HG03196 (cell line): ENCODE results near the gene USH2A.

Experiments used
- ATAC-seq: cut with Tn5 transposase; IDR thresholded peaks from one replicate; pipeline ENCODE4 v1.9.1; 2021; ENCODE audit not compliant: unreplicated experiment

USH2A gene

DNA sequence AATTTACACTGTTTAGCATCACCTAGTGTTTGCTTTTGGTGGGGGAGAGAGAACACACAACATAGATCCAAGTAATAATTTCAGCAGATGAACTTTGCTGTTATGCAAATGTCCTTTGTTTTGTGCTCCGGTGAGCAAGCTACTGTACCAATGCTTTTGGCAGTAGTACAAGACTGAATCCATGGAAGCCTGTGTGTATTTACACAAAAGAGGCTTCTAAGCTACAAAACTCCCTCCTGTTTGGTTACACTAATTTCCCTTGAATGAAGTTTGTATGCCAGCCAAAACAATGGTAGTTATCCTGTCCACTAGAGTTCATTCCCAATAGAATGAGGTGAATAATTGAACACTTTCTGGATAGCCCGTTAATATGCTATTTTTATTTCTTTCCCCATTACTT is 535.6 kb downstream of the USH2A start:
- no peak for ATAC-seq

DNA sequence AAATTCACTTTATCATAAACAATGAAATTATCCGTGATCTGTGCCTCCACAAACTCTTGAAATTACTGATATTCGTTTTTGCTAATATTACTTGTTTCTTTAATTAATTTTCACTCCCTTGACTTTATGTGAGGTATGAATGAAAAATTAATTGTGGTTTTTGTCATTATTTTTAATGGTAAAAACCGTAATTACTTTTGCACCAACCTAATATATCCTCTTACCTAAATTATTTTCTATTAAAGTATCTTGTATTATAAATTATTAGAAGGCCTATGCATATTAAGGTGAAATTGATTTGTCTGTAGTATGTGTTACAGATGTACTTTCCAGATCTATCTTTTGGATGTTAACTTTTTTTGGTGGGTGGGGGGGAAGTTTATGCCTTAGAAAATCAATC is 540.2 kb downstream of the USH2A start:
- no peak for ATAC-seq

DNA sequence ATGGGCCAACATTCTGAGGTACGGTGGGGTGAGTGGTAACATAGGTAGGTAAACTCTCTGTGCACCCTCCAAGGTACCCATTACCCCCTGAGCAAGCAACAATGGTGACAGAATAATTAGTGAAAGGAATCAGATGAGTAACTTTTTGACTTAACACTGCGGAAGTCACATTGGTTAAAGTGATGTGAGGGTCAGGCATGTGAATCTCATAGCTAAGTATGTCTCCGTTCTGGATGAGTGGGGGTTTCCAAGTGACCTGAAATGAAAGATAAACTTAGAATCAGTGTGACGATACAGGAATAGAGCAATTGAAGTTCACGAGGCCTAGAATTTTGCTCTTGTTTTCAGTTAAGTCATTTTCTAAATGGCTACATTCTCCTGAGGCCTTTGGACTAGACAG is 544.4 kb downstream of the USH2A start:
- no peak for ATAC-seq

DNA sequence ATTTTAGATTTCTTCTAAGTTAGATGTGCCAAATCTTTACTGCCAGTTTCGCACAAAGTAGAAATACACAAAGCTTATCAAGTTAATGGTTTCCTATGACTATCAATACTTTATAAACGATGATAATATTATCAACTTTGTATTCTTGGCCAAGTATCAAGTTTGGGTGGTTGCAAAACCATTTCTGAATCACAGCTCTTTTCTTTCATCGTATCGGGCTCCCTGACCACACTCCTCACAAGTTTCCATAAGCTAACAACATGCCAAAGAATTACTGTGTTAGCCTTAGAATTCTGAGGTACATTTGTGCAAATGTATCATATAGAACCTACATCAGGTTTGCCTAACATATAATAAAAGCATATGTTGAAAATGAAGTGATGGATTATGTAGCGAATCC is 545.1 kb downstream of the USH2A start:
- ATAC-seq, result no peak

DNA sequence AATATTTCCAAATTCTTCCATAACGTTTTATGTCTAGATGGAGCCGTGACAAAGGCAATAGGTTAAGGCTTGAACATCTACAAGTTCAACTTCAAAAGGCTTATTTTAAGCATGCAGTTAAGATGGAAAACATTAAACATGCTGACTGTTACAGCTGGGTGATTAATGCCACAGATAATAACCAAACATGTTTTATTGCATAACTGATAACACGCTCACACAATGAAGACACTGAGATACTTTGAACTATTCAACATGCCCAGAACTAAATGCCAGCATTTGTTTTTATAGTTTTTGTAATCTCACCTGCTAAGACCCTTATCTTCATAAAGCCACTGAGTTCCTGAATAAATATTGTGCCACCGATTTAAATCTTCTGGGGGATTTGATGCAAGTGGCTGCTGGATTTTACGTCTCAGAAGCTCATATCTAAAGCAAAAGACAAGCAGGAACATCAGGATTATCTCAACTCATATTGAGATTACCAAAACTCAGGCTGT is 545.7 kb downstream of the USH2A start:
- no peak for ATAC-seq

DNA sequence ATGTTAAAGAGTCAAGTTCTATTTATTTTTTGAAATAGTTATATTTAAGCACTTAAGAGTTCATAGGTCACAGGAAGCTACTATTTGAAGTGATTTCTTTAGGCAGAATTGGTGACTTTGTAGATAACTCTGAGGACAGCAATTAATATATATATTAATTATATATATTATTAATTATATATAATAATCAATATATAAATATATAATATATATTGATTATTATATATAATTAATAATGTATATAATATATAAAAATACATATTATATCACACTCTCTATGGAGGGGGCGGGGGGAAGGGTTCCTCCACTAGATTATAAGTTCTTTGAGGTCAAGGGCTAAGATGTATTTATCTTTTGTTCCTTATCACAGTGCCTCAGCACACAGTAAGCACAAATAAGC is 547.5 kb downstream of the USH2A start:
- no peak for ATAC-seq

DNA sequence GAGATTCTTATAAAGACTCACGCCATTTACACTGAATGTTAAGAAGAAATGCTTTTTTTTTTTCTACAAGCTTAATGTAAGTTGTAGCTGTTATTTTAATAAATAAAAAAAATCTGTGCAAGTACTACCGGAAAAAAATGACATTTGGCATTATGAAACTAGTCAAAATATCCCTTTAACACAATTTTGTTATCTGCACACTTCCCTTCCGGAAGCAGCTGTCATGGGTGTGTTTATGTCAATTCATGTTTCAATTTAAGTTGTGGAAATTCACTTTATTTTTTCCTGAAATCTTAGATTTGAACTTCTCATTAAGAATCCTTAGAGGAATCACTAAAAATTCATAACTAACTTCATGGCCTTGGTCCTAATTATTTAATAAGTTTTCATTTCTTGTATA is 548.0 kb downstream of the USH2A start:
- no peak for ATAC-seq

DNA sequence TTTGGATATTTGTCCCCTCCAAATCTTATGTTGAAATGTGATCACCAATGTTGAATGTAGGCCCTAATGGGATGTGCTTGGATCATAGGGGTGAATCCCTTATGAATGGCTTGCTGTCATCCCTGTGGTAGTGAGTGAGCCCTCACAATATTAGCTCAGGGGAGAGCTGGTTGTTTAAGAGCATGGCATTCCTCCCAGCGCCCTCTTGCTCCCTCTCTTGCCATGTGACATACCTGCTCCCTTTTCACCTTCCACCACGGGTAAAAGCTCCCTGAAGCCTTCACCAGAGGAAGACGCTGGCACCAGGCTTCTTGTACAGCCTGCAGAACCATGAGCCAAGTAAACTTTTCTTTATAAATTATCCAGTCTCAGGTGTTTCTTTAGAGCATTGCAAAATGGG is 550.6 kb downstream of the USH2A start:
- ATAC-seq, result no peak

DNA sequence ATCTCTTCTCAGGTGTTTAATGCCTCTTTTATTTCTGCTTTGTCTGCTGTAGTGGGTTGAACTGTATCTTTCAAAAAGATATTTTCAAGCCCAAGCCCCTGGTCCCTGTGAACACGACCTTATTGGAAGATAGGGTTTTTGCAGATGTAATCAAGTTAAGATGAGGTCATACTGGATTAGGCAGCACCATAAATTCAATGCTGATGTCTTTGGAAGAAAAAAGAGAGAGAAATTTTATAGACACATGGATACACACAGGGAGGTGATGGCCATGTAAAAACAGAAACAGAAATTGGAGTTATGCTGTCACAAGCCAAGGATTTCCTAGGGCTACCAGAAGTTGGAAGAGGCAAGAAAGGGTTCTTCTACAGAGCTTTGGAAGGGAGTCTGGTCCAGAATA is 554.7 kb downstream of the USH2A start:
- no peak for ATAC-seq

DNA sequence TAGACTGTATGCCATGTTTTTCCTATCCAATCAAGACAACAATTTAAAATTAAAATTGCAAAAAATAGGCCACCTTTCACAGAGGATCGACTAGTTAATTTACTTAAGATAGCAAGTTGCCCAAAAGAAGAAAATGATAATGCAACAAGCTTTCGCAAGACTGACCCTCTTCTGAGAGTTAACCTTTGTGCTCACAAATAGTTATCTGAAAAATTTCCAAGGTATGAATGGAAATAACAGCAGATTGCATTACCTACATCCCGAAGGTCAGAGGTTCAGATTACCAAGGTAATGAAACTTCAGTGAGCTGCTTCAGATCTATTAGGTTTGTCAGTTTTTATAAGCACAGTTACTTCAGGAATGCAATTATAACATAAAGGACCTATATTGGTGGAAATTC is 558.2 kb downstream of the USH2A start:
- ATAC-seq, result no peak

DNA sequence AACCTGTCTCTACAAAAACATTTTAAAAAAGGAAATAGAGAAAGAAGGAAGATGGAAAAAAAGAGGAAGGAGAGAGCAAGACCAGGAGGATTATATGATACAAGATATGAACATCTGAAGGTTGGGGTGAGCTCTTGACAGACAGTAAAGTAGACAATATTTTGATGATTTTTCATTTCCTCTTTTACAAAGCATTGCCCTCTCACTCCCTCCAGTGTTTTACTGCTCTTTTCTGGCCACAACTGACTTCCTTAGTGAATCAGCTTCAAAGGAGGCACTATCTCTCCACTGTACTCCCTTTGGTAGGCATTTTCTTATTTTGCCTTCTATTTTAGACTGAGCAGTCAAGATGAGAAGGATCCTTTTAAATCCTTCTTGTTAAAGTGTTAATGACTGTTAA is 559.5 kb downstream of the USH2A start:
- ATAC-seq, result no peak

DNA sequence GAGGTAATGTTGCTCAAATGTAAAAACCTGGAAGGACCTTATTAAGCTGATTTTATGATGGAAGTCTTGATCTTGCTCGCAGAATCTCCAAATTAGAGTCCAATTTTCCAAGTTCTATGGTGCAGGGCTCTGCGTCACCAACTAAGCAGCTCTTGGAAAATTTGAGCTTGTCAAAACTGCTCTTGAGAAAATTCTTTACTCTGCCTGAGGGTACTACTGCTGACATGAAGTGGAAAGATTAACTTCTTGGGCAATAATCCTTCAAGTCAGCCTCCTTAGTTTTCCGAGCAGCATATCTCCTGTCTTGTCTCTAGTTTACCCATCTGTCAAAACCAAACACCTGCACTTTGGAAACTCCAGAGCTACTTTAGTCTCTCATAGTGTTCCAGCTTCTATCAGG is 562.4 kb downstream of the USH2A start:
- ATAC-seq, result no peak

DNA sequence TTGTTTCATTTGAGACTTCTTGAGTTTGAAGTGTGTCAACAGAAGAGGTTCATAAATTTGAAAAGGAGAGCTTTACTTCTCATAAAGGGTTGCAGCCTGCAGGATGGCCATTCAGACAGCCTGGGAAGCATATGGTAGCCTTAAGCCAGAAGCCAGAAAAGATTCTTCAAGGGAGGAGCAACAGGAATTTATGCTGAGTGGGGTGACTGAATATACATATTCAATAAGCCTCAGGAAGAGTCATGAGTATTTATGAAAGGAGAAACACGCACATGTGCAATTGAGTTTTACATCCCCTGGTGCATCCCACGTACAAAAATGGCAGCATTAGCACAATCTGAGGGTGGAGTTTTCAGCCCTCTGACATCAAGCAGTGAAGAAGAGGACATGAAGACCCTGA is 565.9 kb downstream of the USH2A start:
- ATAC-seq, result no peak

DNA sequence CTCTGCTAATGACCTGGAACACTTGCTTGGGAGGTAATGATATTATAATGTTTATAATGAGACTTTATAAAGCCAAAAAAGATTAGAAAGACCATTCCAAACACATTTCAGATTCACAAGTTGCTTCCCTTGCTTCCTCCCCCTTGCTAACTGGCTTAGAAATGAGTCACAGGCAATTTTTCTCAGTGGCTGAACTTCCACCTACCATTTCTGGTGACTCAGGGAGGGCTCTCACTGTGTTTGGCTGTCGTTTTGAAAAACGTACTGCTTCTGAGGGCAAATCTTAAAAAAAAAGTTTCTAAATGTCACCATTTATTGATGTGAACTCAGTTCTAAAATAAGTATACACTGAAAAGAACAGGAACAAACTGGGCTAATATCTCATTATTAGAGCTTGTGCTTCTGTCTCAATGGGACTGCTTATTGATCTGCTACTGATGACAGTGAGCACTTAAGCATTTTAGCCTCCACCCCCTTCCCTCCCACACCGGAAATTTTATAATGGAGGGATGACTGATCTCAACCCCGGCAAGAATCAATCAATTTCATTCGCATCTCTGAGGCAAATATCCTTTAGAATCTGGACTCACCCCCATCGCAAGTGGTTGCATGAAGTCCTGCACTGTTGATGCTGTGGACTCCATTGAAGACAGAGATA is 577.9 kb downstream of the USH2A start:
- no peak for ATAC-seq

DNA sequence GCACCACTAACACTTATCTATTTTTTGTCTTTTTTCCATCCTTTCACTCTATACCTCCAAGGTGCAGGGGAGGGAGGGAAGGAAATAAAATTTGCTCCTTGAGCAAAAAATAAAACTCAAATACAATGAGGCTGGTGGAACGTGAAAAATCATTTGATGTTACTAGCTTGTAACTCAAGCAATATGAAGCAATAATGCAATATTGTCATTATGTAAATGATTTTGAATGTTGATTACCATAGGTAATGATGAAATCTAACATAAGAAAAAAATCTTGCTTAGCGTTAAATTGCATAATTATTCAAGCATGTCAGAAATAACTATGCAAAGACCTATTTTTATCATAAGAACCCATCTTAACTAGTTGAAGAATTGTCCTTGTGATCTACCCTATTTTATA is 578.5 kb downstream of the USH2A start:
- ATAC-seq, result no peak

DNA sequence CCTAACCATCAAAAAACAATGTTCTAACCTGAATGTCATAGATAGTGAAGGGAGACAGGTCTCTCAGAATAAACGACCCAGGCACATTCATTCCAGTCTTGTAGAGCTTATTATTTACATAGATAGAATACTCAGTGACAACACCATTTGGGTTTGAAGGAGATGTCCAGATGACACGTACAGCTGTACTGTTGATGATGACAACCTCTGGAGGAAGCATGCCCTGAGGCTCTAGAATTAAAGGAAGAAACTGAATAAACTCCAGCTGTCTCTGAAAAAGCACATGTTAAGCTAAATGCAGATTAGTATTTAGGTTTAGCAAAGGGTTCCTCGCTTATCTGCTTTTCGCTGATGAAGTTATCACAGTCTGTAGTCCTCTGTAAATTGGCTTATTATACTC is 579.0 kb downstream of the USH2A start:
- no peak for ATAC-seq

DNA sequence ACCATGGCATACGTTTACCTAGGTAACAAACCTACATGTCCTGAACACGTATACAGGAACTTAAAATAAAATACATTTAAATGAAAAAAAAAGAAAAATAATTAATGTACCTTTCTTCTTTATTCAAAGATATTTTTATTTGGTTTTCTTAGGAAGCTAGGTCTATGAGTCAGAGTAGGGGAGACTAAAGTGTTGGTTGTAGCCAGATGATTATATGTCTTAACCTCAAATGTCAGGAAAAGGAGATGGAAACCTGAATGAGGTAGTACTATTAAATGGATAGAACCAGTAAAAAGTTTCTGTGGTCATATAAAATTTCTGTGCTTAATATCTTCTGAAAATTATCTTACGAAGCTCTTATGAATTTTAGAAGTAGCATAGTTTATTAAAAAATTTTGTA is 580.3 kb downstream of the USH2A start:
- no peak for ATAC-seq

DNA sequence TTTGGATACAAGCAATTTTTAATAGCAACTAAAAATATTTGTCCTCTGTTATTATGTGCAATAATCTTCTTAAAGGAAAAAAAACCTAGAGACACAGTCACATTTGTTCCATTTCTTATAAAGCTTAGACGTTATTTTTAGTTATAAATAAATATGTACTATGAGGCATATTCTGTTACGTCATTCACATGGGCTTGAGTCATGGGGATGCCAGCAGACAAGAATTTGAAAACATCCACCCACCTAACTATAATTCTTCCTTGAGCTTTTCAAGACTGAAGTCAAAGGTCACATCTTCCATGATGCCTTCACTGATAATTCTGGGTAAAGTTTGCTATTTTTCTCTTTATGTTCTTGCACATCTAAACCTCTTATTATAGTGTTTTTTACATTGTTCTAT is 587.3 kb downstream of the USH2A start:
- ATAC-seq, result no peak

DNA sequence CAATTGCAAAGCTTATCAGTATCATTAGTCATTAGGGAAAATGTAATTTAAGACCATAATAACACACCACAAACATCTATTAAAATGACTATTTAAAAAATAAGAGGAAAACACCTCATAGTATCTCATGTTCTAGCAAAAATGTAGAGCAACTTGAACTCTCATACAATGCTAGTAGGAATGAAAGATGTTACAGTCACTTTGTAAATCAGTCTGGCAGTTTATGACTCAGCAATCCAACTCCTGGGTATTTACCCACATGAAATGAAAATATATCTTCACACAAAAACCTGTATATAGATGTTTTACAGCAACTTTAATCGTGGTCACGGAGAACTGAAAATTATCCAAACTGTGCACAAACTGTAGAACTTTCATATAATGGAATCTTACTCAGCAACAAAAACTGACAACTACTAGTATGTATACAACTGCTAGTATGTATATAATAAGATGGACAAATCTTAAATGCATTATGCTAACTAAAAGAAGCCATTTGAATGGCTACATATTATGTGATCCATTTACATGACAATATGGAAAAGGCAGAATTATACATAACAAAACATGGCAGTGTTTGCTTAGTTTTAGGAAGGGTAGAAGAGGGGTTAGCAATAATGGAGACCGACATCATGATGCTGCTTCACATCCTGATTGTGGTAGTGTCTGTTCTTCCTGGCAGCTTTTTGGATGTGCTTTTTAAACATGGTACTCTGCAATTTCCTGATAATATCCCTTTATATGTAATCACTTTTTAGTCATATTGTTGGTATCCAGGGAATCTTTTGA is 589.1 kb downstream of the USH2A start:
- ATAC-seq, result no peak

DNA sequence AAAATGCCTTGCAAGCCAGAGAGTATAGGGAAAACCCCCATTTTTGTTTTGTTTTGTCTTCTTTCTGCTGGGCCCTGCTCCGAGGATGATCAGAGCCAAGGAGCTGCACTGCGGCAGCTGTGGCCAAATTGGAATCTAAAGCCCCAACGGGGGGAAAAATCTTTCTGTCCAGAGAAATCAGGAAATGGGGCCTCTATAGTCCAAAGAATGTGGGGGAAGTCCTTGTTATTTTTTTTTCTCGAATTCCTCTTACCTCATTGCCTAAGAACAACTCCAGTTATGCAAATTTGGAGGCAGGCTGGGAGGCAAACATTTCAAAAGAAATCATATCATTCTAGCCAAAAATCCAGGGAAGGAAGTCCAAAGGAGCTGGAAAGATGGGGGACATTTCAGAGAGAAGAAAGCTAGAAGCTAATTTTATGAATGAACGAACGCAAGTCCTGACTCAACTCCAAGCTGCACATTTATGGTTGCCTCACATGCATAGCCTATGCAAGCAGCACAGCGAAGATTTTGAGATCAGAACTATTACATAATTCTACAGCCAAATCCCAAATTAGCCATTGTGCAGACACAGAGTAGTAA is 592.9 kb downstream of the USH2A start:
- ATAC-seq, result no peak

DNA sequence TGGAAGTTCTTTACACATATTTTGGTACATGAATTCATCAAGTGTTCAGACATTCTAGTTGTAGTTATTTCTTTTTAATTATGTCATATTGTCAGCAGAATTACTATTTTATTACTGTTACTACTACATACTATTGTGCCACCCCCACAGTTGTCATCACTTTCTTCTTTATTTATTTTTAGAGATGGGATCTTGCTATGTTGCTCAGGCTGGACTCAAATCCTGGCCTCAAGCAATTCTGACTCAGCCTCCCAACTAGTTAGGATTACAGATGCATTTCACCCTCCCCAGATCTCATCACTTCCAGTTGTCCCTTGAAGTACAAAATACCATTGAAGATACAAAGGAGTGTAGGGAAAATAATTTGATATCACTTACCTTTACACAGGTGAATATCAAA is 598.2 kb downstream of the USH2A start:
- no peak for ATAC-seq

DNA sequence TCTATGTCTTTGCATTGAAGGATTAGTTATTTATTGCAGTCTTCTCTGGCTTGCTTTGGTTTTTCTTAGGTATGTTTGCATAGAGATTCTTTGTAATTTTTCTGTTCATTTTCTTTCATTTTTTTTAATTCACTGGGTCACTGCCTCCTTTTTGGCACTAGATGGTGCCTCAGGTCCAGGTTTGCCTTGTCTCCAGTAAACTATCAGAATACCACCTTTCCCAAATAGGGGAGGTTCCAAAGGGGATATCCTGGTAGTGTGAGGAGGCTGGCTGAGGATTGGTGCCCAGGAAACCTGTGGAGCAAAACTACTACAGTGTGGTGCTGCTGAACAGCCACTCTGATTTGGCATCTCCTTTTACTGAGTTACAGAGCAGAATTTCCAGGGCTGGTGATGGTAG is 599.0 kb downstream of the USH2A start:
- no peak for ATAC-seq
